Tibial nerve (tissue), 4 donors: ENCODE data around the gene LAGE3. TPM values are rescaled to one million over a fixed set of nuclear protein-coding genes. Genes with fewer than 3 reads are reported as not detected.
A peak's percentile ranks its signal among the peaks of the same experiment; 100 is the strongest.

ENCODE experiments used
- DNase-seq, 2 donors: peaks; one replicate each; pipeline ENCODE4 v3.0.0-alpha.2; 2019; ENCODE audit warnings: low spot score in 2 of 2
- H3K27ac ChIP-seq, 4 donors: fragments of 200-600 bp; sonication (generic) in 3 of 4; one replicate each; pipeline ENCODE4 v1.5.1; 2017 to 2019; ENCODE audit warnings: mild to moderate bottlenecking in 1 of 4
- H3K27me3 ChIP-seq, 2 donors: fragments of 200-600 bp; sonication (generic) in 1 of 2; one replicate each; pipeline versions ENCODE4 v1.5.1 to v1.6.0; 2017 to 2019
- H3K36me3 ChIP-seq, 3 donors: fragments of 200-600 bp; sonication (generic); one replicate each; pipeline ENCODE4 v1.5.1; 2018 to 2019
- H3K4me1 ChIP-seq, 4 donors: fragments of 200-600 bp; sonication (generic) in 3 of 4; one replicate each; pipeline ENCODE4 v1.5.1; 2017 to 2019
- H3K4me3 ChIP-seq, 4 donors: fragments of 200-600 bp; sonication (generic) in 3 of 4; one replicate each; pipeline ENCODE4 v1.5.1; 2017 to 2019; ENCODE audit warnings: mild to moderate bottlenecking in 1 of 4, moderate library complexity in 1 of 4
- H3K9me3 ChIP-seq, 4 donors: fragments of 200-600 bp; sonication (generic) in 3 of 4; one replicate each; pipeline ENCODE4 v1.5.1; 2017 to 2019
- CTCF ChIP-seq, 5 experiments: fragments of 200-600 bp in 3 of 5; fragments of 450-650 bp in 2 of 5; sonication (generic) in 3 of 5; IDR thresholded peaks; one replicate each; pipeline ENCODE4 v1.5.1; 2016 to 2019; ENCODE audit warnings: antibody characterized with exemption in 5 of 5, mild to moderate bottlenecking in 3 of 5, moderate library complexity in 2 of 5
- EP300 ChIP-seq, 2 donors: sonication (generic); formaldehyde crosslinking; IDR thresholded peaks; one replicate each; pipeline ENCODE4 v1.6.1; 2017; ENCODE audit warnings: antibody characterized with exemption in 2 of 2, mild to moderate bottlenecking in 1 of 2
- POLR2A ChIP-seq, 2 donors: fragments of 450-650 bp; IDR thresholded peaks; one replicate each; pipeline ENCODE4 v1.6.1; 2017; ENCODE audit warnings: antibody characterized with exemption in 2 of 2, mild to moderate bottlenecking in 2 of 2, moderate library complexity in 2 of 2
- WGBS, 2 donors: methylation state at CpG; one replicate each; pipeline ENCODE4 v1.1.5; 2018; 5-methylcytosine and 5-hydroxymethylcytosine counted together
- total RNA-seq, 4 donors: library from RNA; depleted of rRNA; stranded (reverse); fragments of >200 nt; gene quantifications; one replicate each; pipeline ENCODE4 v1.1.0, GENCODE V29; 2016

The LAGE3 gene
- total RNA-seq, 4 donors from 2014 or later: 18.8 to 46.5 (median 35.0) TPM

- no peak for TF ChIP-seq CTCF (IDR thresholded peaks at IDR 0.05)
- TF ChIP-seq POLR2A (IDR thresholded peaks at IDR 0.05): no peak
- no peak for TF ChIP-seq EP300 (IDR thresholded peaks at IDR 0.05)
- Histone ChIP-seq H3K27me3 (no peaks in the 10 kb centered on the region), H3K9me3 (no peaks in the 10 kb centered on the region), H3K4me1 (peaks cover 0 to 11% (median 0%) of the 10 kb centered on the region in 4 donors), H3K36me3 (peaks cover 0 to 76% (median 0%) of the 10 kb centered on the region in 3 donors), H3K27ac (no peak overlapping the region), H3K4me3 (no peak overlapping the region)
- 86 to 92% methylated on average over 15 to 28 of the region's 32 CpGs for WGBS, 2 donors
- no peak for DNase-seq
Observed at GRCh38 chrX:154466036-154466435, 13.0 kb downstream of the LAGE3 start.

GRCh38 chrX:154465601-154466000 is 13.5 kb downstream of the LAGE3 start:
- peaks cover 0 to 72% (median 0%) of the 10 kb centered on the region in 3 donors for H3K36me3 ChIP-seq
- 90 to 93% methylated on average over 2 to 13 of the region's 14 CpGs for WGBS, 2 donors
- TF ChIP-seq CTCF (IDR thresholded peaks at IDR 0.05): no peak
- no peak for TF ChIP-seq POLR2A (IDR thresholded peaks at IDR 0.05)

GRCh38 chrX:154464806-154465365 is 14.2 kb downstream of the LAGE3 start:
- Histone ChIP-seq H3K4me1 (peaks cover 0 to 23% (median 1%) of the 10 kb centered on the region in 4 donors), H3K4me3 (no peak overlapping the region), H3K36me3 (peaks cover 0 to 65% (median 0%) of the 10 kb centered on the region in 3 donors), H3K27me3 (no peaks in the 10 kb centered on the region), H3K27ac (no peak overlapping the region), H3K9me3 (no peaks in the 10 kb centered on the region)
- DNase-seq: no peak
- 88 to 90% methylated on average over 13 to 25 of the region's 28 CpGs for WGBS, 2 donors
- TF ChIP-seq EP300 (IDR thresholded peaks at IDR 0.05) (no peak), POLR2A (IDR thresholded peaks at IDR 0.05) (no peak), CTCF (IDR thresholded peaks at IDR 0.05) (no peak)

More at GRCh38 chrX:154465601-154466000, 13.5 kb downstream of the LAGE3 start:
- Histone ChIP-seq H3K9me3 (no peaks in the 10 kb centered on the region), H3K4me3 (no peak overlapping the region), H3K27ac (no peak overlapping the region), H3K27me3 (no peaks in the 10 kb centered on the region), H3K4me1 (peaks cover 0 to 15% (median 0%) of the 10 kb centered on the region in 4 donors)
- no peak for DNase-seq

- no peak for TF ChIP-seq POLR2A (IDR thresholded peaks at IDR 0.05)
- TF ChIP-seq CTCF (IDR thresholded peaks at IDR 0.05): no peak
- TF ChIP-seq EP300 (IDR thresholded peaks at IDR 0.05): no peak
- no peaks in the 10 kb centered on the region for H3K27me3 ChIP-seq
- no peak for DNase-seq
- WGBS, 2 donors: 87 to 100% methylated on average over 4 to 32 of the region's 36 CpGs
- no peak overlapping the region for H3K4me3 ChIP-seq
- peaks cover 0 to 30% (median 4%) of the 10 kb centered on the region in 4 donors for H3K4me1 ChIP-seq
- H3K36me3 ChIP-seq: peaks cover 0 to 53% (median 0%) of the 10 kb centered on the region in 3 donors
- H3K9me3 ChIP-seq: no peaks in the 10 kb centered on the region
- H3K27ac ChIP-seq: no peak overlapping the region
Observed at GRCh38 chrX:154463611-154464220, 15.4 kb downstream of the LAGE3 start.

- H3K36me3 ChIP-seq: peaks cover 0 to 40% (median 0%) of the 10 kb centered on the region in 3 donors
Observed at GRCh38 chrX:154462396-154462795, 16.7 kb downstream of the LAGE3 start.

More at GRCh38 chrX:154462396-154462795, 16.7 kb downstream of the LAGE3 start:
- no peak for DNase-seq
- Histone ChIP-seq H3K27me3 (no peaks in the 10 kb centered on the region), H3K4me3 (no peak overlapping the region), H3K4me1 (peaks cover 0 to 30% (median 4%) of the 10 kb centered on the region in 4 donors), H3K9me3 (no peaks in the 10 kb centered on the region), H3K27ac (peak overlapping the region in 2 of 4 donors; percentile 16 to 87)
- WGBS, 2 donors: 28 to 56% methylated on average over 2 to 4 of the region's 8 CpGs
- TF ChIP-seq CTCF (IDR thresholded peaks at IDR 0.05) (no peak), EP300 (IDR thresholded peaks at IDR 0.05) (no peak), POLR2A (IDR thresholded peaks at IDR 0.05) (no peak)
